ENCODE results near the gene ARL15.

- TF ChIP-seq EZH2 (IDR thresholded peaks at IDR 0.05; ENCODE audit: insufficient read depth, poor library complexity, severe bottlenecking) (no peak), EZH2phosphoT487 (IDR thresholded peaks at IDR 0.05; ENCODE audit: insufficient read depth, low read depth) (no peak)
Measured at GRCh38 chr5:54276048-54276447, 34.3 kb downstream of the ARL15 start.
